NK-92 (cell line): ENCODE results near the gene PDSS2.
"Not testable (repeated sequence)": the region's sequence is repeated elsewhere in the genome, so short reads cannot be mapped to it uniquely, and the experiment has no call there.

Experiments
- DNase-seq: peaks from one replicate; lab custom pipeline; 2025; ENCODE audit not compliant: unreplicated experiment; lab: John Stamatoyannopoulos, UW

The PDSS2 gene

DNA sequence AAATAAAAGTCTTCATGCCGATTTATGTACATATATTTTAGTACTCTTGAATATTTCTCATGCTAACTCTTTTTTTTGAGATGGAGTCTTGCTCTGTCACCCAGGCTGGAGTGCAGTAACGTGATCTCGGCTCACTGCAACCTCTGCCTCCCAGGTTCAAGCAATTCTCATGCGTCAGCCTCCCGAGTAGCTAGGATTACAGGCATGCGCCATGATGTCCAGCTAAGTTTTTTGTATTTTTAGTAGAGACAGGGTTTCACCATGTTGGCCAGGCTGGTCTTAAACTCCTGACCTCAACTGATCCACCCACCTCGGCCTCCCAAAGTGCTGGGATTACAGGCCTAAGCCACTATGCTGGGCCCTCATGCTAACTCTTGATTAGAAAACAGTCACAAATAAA, 179.4 kb downstream of the PDSS2 start:
- not testable (repeated sequence) for DNase-seq

DNA sequence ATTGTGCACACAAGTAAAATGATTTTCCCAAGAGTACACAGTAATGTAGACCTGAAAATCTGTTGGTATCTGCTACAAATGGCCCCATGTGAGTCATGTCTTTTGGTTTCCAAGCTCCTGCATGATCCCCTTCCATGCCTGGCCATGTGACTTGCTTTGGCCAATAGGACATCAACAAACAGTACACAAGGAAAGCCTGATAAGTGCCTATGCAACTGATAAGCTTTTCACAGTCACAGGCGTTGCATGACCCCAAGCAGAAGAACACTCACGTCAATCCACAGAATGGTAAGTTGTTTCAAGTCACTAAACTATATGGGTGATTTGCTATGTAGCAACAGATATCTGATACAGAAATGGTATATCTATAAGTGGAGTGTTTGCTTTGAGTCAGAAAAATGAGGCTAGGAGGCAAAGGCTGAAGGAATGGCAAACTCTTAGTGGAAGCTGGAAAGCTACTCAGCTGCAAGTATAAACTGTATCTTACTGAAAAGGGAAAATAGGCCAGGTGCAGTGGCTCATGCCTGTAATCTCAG, 184.0 kb downstream of the PDSS2 start:
- no peak for DNase-seq

DNA sequence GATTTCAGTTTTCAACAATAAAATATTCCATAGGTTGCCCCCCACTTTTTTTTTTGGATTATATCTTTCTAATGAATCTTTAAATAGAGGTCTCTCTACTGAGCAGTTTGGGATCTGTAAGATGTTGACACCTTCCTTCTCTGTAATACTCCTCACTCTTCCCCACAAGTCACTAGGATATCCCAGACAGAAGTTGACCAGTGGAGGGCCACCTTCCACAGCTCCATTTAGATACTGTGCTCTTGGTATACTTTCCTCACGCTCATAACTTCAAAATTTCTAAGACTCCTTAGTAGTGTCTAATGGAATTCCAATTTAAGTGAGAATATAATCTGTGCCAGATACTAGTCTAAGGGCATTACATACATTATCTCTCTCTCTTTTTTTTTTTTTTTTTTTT, 185.1 kb downstream of the PDSS2 start:
- DNase-seq = no peak

DNA sequence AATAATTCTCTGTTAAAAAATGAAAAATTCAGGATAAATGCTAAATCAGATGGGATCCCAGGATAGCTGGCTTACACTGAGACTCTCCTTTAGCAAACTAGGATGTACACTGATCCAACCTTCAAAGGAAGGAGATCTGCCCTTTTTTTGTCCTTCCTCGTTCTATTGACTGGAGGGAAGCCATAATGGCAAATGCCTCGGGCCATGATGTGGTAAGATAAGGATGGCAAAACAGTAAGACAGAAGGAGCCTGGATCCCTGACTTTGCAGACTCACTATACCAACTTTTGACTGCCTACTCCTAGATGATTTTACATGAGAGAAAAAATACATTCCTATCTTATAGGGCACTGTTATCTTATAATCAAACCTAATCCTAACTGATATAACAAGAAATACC, 187.1 kb downstream of the PDSS2 start:
- DNase-seq = no peak

DNA sequence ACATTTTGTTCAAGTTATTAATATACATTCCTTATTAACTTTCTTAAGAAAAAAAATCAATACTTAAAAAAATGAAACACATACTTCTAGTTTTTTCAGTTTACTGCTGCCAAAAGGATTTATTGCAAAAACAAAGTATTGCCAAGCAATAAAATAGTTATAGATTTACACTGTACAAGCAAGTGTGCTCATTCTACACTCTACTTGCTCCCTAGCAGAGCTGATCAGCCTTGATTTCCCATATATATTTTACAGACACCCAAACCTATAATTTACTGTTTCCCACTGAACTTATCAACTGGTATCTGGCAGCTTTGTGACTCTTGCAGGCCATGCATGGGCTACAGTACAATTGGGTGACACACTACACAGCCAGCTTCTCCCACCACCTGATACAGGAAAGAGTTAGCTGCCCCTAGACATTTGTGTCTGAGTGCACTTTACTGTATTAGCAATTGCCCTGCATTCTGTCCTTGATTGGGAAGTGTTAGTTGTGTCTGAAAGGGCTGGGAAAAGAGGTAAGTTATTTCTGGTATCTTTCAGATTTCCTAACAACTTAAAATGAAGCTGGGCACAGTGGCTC, 188.1 kb downstream of the PDSS2 start:
- DNase-seq = no peak

DNA sequence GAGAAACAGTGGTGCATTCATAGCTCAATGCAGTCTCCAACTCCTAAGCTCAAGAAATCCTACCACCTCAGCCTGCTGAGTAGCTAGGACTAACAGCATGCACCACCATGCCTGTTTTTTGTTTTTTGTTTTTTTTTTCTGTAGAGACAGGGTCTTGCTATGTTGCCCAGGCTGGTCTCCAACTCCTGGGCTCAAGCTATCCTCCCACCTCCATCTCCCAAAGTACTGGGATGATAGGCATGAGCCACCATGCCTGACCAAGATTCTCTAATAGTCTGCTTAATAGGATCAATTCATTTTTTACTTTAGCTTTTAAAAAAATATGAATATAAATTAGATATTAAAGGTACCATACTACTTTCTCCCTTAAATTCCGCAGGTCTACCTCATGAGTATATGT, 191.7 kb downstream of the PDSS2 start:
- DNase-seq = no peak

DNA sequence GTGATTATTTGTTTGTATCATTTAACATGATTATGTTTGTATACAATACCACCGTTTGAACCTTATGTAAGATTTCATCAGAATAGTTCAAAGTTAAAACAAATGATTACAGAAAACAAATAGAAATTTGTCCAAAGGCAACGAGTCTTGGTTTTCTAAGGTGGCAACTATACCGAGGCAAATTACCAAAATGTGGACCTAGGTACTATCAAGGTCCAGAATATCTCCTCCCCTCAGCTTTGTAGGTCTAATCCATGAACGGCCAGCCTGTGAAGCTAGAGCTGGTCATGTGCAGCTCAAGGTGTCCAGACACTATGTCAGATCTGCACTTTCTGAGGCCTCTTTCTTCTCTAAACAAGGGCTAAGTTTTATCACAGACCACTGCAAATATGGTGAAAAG, 192.4 kb downstream of the PDSS2 start:
- DNase-seq = no peak

DNA sequence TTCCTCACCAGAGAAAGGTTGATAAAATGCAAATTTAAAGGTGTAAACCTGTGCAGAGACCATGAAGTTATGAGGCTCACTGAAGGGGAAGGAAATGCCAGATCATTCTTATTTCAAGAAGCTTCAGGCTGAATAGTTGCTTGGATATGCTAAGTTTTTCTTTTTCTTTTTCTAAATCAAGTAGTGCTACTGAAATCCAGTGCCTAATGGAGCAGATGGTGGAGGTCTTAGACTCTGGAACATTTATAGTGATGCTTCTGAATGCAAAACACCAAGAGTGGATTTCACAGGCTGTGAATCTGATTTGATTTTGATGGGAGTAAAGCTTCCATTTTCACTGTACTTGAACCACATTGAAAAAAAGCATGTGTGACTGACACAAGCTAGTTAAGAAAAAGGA, 192.8 kb downstream of the PDSS2 start:
- DNase-seq = no peak

DNA sequence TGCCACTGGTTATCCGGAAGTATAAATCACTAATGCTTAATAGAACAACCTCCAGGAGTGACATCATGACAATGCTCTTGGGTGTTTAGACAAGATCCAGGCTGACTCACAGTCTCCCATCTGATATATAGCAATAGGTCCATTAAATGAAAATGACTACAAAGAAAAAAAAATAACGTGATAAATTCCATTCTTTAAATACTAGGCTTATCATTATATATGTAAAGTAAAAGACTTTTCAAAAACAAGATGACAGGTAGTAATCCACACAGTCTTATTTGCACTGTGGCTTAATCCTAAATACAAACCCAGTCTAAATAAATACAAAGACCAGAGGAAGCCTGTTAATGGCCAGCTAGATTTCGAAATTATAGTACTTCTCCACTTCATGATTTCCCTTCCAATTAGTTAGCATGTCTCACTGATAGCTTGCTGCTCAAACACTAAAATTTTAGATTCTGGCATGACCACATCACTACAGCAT, 195.0 kb downstream of the PDSS2 start:
- no peak for DNase-seq

DNA sequence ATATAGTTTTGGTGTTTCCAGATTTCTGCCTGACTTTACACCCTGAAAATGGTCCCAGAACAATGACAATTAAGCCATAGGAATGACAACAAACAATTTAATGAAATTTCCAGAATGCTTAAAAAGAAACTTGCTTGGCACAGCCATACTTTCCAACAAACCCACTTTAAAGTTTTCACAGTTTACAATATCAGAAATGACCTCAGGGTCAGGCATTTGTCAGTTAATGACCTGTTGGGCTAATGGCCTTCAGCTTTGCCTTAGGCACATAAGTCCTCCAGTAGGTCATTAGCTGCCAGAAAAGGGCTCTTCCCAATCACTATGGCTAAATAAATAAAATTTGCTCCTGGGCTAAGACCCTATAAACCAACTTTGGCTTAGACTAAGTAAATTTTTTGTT, 199.4 kb downstream of the PDSS2 start:
- no peak for DNase-seq

DNA sequence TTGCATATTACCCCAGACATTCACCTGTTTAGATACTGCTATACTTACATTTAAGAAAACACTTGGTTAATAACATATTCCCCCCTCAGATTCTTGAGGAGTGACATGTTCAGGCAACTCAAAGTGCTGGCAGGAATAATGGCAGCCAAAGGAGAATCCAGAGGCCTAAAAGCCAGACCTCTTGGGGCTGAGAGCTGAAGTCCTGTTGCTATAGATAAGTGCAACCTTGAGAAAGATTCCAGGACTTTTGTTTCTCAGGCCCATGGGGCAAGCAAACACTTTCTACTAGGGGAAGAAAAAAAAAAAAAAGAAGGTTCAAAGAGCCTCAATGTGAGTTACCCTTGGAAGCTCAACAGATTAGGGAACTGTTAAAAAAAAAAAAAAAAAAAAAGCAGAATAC, 211.2 kb downstream of the PDSS2 start:
- DNase-seq = no peak

DNA sequence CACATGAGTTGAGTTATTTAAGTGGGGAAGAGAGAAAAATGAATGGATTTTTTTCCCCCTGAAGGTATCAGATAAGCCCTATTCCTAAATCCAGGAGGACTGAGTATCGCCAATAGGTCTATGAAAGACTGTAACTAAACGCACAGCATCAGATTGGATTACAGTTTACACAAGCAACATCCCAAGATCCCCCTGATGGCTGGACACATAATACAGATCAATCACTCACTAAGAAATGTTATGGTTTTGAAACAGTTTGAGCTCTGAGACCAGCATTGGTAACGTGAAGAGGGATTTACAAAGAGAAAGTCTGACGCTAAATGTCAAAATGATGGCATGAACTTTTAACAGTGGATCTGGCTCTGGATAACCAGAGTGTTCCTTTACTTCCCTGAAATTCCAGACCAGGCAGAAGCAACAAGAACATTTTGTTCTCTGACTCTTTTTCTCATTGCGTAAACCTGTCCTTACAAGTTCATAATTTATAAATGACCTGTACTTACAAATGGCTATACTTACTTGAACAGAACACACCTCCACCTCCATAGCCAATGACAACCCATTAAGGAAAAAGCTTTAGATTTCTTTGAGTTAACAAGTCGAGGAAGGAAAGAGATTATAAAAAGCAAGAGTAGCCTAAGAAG, 212.3 kb downstream of the PDSS2 start:
- no peak for DNase-seq

DNA sequence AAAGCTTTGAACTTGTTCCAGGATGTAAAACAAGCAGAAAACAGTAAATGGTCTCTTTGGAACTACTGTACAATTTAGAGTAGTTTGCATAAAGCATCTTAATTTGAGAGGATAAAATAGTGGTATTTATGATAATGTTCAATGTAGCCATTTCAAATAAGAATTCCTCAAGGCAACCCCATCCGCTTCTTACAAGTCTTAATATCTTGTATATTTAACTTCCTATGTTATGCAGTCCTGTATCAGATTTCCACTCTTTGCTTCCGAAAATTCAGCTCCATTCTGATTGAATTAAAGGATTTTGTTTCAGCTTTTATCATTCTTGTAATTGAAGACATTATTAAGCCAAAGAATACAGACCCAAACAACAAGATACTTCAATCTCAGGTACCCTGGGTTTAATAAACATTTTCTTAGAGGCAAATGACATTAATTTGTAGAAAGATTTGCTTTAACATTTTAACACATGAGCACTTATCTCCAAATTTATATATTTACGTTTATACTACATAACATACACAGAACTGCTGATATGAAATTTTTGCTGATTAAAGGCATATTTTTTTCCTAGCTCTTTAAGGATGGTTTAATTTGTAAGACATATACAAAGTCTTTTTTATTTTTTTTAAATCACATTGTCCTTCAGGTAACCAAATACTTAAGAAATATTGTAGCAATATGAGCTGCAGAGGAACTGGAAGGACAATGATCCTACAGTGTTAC, 213.0 kb downstream of the PDSS2 start:
- DNase-seq = no peak

DNA sequence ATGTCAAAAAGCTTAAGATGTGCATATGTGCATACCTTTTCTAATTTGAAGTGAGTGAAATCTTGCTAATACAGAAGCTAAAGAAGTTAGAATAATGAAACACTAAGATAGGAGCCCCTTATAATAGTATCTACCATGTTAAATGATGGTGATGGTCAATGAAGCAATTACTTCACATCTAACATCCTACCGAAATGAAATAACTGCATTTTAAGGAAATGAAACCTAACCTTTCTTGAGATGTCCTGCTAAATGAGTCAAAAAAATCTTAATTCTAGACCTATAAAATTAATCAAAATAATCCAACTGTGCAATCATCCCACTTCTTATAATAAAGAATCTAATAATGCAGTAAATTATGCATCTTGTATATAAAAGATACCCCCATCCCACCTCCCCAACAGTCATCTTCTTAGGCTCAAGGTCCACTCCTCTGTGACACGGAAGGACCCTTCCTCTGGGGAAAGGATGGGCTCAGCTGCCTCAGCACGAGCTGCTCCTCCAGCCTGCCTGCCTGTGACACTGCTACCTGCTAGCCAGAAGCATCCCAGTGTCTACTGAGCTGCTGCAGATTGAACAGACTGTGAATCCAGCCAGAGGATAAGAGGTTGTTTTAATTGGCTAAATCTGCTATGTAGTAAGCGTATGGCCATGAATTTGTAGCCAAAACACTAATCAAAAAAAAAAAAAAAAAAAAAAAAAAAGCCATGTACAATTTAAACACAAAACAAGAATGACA, 214.5 kb downstream of the PDSS2 start:
- DNase-seq = no peak

DNA sequence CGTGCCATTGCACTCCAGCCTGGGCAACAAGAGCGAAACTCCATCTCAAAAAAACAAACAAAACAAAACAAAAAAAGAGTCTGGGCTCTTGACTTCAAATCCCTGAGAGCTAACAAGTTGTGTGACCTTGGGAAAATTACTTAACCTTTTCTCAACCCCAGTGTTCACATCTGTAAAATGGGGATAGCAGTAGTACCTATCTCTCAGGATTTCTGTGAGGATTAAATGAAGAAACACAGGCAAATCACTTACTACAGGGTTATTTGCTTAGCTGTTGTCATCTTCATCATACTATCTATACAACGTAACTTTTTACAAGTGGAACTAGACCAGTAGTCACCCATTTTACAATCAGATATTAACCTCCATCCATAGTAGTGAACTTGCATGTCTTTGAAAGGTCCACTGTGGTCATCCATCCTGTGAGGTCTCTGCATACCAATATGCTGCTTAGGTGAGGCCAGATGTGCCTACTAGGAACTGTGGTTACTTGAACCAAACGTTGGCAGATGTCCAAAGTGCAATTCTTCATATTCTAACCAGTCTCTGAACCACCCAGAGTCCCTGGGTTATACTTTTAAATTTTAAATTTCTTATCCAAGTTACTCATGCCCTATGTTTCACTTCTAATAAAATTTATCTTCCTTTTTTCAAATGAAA, 215.2 kb downstream of the PDSS2 start:
- DNase-seq = no peak

DNA sequence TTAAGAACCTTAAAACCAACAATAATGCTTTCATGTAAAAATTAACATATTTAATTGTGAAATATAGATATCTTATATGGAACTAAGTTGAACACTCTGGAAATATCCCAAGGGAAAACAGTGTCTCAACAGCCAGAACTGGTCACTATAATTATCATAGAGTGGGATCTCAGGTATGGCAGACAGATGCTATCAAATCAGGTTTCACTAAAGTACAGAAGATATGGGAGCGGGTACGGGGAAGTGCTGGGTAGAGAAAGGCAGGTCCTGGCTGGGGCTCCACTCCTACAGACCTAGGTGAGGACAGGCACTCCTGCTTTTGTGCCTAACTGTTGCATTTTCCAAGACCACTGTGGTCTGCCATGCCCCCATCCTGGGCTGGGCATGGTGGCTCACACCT, 215.9 kb downstream of the PDSS2 start:
- no peak for DNase-seq

DNA sequence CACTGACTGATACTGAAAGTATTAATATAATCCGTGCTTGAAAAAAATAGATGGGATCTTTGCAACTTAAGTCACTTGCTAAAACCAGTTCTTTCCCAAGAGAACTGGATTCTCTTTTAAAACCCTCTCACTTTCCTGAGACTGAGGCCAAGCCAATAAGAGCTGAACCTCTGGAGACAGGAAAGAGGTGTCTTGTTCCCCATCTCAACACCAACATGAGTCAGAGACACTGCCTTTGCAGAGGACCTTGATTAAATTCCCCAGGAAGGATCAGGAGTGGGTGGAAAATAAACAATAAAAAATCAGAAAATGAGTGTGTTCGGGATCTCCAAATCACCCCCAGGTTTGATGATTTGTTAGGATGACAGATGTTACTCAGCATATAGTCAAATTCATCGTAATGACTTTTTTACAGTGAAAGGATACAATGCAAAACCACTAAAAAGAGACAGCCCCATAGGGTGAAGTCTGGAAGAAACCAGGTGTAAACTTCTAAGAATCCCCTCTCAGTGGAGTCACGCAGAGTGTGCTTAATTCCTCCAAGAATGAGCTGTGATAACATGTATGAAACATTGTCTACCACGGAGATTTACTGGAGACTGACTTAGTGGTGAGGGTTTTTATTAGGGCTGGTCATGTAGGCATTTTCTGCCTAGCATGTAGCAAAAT, 221.2 kb downstream of the PDSS2 start:
- DNase-seq = no peak

DNA sequence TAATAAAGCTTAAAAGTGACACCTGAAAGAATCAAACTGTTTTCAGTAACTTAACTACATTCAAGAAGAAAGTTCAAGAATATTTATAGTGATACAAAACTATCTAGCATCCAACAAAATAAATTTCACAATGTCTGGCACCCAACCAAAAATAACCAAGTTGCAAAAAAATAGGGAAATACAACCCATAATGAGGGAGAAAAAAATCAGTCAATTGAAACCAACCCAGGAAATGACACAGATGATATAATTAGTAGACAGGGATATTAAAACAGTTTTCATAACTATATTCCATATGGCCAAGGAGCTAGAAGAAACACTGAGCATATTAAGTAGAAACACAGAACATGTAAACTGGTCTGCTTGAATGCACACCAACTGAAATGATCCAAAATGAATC, 223.9 kb downstream of the PDSS2 start:
- no peak for DNase-seq

DNA sequence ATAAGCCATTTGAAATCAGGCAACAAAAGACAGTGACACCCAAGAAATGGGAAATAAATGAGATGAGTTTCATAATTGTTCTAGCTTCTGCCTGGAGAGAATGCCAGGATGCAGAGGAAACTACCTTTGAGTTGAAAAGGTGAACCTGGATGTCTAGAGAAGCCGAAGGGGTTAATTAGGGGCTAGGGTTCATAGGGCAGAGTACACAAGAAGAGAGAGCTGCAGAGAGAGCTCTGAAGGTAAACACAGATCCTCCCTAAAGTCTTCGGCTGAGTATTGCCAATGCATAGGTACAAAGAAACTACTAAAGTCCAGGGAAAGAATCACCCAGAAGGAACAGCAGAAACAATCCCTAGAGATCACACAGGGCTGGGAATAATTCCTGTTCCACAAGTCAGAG, 224.4 kb downstream of the PDSS2 start:
- DNase-seq = no peak

DNA sequence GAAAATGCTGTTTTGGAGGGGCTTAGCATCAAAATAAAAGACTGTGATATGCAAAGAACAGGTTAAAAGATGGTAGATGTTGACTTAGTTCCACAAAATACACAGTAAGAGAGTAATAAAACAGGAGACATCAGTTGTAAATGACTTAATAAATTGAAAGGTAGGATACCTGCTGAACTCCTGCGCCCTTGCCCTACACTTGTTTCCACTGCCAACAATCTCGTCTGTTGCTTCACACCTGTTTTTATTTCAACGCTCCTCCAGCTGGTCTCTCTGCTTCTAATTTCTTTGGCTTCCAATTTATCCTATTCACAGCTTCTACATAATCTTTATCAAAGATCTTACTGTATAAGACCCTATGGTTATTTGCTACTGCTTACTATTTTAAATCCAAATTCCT, 228.1 kb downstream of the PDSS2 start:
- DNase-seq = no peak
